Stimulated activated CD4-positive, alpha-beta T cell treated with anti-CD3 and anti-CD28 coated beads, Interleukin-4, amount 100 ng/mL, for 4 hours (primary cell): ENCODE measurements around the gene ANKH.

Experiments
- DNase-seq, 2 experiments: peaks; one replicate each; pipeline ENCODE4 v3.0.0-alpha.2; 2020

ANKH gene

GRCh38 chr5:14710313-14710994 is 161.1 kb downstream of the ANKH start:
- no peak for DNase-seq

DNA sequence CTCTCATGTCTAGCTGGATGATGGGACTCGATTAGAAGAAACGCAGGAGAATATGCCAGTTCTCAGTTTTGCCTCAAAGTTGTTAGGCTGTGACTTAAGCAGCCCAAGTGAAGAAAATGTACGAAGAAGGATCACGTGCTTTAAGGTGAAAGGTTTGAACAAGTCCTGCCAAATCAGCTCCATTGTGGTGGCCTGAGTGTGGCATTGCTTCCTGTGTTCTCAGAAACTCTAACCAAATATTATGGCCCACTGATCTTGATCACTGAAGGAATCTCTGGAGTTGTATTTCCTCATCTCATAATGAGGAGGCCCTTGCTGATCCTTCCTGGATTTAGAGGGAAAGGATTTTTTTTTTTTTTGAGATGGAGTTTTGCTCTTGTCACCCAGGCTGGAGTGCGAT is 163.0 kb downstream of the ANKH start:
- DNase-seq, result no peak

GRCh38 chr5:14707811-14708390 is 163.7 kb downstream of the ANKH start:
- no peak for DNase-seq

- DNase-seq, result no peak
Observed at GRCh38 chr5:14706615-14707021, 165.0 kb downstream of the ANKH start.

- DNase-seq, result no peak
Observed at GRCh38 chr5:14705556-14705955, 166.0 kb downstream of the ANKH start.

DNA sequence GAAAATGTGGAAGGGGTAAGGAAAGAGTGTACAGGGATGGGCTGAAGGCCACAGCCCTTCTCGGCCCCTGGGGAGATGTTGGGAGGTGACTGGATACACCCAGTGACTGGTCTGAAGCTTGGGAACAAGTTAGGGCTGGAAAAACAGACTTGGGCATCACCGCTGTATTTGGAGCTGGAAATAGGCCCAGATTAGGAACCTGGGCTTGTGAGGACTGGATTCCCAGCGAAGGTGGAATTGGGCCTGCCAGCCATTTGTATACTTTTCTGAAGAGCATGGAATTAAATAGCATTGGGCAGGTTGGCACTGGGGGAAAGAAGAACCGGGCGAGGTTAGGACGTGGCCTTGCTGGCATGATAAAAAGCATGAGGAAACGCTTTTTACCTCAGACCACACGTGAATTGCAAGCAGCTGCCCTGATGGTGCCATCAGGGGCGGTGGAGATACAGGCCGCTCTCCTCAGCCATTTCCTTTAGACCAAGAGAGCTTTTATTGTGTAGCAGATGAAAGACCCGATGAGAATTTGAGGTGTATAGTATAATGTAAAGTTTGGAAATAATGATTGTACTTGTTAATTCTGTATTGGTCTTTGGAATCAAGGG is 169.2 kb downstream of the ANKH start:
- DNase-seq, result no peak

DNA sequence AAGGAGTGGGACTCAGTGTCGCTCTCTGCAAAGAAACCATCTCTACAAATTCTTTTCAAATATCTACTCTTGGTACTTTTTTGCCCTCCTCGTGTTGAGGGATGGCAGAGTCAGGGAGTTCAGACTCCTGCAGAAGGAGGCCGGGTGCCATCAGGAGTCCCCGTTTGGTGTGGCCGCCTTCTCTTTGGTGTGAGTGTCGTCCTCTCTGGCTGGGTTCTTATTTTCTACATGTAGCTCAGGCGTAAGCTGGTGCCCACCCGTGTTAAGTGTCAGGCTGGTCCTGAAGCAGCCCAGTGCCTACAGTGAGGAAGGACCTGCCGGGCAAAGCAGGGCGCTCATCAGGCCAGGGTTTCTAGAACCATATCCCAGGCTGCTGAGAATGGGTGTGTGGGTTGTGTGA is 170.0 kb downstream of the ANKH start:
- no peak for DNase-seq

DNA sequence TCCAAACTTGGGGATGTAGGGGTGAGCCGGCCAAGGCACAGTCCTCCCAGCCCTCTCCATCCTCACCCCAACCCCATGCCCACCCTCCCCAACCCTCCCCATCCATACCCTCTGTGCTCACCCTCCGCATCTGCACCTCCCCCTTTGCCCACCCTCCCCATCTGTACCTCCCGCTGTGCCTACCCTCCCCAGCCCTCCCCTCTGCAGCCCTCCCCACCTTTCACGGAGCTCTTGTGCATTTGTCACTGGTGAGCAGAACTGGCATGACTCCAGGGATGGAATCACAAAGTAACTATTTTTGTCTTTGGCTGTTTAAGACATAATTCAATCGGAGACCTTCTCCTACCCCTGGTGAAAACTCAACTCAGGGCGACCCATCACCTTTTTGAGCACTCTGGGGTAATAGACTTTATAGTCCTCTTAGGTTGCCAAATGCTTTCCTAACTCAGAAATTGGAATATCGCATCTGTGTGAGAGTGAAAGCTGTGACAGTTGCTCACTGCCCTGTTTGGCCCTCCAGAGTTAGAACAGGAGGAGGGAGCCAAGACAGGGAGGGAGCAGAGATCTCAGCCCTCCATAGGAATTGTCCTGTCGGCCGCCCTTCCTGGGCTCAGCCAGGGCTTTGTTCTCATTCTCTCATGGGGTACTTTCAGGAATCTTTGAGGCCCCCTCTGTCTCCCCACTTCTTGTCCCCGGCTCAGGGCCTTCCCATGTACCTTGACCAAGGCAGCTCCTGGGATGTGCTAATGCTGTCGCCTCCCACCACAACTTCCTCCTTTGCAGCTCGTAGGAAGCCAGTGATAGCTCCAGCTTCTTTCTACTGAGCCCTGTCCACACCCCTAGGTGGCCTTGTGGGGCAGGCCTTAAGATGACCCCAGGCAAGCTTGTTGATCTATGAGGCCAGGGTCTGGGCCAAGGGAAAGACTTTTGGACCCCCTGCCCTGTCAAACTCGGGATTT is 170.8 kb downstream of the ANKH start:
- no peak for DNase-seq

DNA sequence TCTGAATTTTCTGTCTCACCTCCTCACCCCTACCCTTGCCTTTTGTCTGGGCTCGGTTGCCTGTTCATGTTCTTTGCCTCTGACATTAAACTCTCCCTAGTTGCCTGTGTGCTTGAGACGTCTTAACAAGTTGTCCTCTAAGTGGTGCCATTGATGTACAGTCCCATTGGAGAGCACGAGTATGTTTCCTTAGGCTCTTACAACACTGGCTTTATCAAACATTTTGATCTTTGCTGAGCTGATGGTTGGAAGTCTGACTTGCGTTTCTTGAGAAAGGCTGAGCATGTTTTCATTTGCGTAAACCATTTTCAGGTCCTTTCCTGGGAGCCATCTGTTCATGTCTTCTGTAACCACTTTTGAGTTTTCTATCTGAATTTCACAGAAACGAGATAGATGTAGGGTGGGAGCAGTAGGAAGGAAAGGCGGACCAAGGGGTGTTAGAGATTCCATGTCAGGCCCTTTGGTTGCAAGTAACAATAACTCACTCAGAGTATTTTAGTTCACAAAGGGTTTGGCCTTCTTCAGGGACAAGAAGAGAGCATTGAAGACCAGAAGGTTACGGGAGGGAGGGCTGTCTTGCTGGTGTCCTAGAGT is 171.7 kb downstream of the ANKH start:
- no peak for DNase-seq

DNA sequence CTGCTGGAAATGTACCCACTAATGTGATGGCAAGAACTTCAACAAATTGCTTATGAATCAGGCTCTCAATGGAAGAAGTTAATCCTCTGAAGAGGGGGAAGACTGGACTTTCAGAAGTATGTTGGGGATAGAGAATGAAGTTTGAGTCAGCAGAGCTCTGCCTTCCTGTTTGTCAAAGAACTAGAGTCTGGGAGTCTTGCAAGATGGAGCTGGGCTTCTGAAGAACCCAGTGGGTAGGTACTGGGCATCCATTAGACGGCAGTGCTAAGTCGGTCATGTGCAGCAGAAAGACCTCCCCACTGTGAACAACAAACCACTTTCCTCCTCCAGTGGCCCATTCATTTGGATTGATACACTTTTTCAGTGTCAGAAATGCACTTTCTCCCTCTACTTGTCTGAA is 172.4 kb downstream of the ANKH start:
- no peak for DNase-seq

DNA sequence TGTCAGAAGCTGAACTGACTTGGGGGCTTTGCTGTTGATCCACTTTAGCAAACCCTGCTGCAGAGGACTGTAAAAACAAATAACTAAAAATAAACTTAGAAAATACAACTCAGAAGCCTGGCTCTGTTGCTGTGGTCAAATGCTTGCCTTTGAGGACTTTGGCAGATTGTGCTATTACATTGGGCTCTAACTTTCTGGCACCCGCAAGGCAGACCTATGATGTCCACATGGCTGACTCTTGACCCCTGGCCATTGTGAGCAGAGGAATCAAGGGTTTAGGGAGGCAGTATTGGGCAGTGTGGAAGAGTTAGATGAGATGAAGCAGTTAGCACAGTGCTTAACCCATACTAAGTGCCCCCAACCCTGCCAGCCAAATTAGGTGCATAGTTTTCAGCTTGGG is 173.1 kb downstream of the ANKH start:
- no peak for DNase-seq

DNA sequence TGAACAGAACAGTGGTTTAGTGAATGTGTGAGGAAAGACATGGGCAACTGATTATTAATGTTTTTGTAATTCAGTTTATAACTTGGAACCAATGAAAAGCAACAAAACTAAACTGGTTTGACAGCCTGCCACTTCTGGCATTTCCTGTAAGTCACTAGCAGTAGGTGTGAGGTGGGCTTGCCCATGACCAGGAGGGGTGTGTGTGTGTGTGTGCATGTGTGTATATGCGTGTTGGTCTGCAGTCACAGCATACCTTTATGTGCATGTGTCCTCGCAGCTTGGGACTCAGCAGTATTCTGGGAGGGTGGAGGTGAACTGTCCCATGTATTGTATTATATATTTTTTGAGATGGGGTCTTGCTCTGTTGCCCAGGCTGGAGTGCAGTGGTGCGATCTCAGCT is 174.7 kb downstream of the ANKH start:
- DNase-seq, result no peak

DNA sequence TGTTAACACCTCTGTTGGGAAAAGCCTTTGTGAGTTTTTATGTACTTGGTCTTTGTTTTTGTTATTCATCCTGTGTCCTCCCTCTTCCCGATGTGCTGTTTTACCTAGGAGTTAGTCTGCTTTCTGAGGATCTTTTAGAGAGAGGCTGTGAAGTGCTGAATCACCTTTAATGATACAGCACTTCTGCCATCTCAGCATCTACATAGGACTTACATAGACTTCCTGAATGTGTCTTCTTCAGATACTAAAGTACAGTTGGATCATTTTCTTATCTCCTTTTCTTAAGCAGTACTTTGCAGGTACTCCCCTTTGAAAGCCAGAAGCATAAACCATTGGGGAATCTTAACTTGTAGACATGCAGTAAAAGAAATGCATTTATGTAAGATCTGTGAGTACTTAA is 175.5 kb downstream of the ANKH start:
- DNase-seq, result no peak

DNA sequence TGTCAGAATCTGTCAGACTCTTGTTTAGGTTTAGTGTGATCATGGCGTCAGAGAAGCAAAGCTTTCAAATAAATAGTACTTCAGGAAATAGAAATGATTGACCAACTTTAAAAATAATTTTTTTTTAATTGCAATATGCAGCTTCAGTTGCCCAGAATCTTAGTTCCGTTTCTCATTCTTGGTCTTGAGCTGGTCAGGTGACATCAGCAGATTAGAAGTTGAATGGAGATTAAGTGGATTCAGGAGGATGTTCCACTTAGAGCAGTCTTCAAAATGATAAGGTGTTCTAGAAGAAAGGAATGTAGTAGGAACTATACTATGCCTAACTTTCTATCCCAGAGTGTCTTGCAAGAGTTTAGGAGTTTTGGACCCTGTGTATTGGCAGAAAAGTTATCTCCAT is 176.4 kb downstream of the ANKH start:
- DNase-seq, result no peak

GRCh38 chr5:14693070-14693469 is 178.5 kb downstream of the ANKH start:
- no peak for DNase-seq

GRCh38 chr5:14687023-14687665 is 184.4 kb downstream of the ANKH start:
- no peak for DNase-seq

DNA sequence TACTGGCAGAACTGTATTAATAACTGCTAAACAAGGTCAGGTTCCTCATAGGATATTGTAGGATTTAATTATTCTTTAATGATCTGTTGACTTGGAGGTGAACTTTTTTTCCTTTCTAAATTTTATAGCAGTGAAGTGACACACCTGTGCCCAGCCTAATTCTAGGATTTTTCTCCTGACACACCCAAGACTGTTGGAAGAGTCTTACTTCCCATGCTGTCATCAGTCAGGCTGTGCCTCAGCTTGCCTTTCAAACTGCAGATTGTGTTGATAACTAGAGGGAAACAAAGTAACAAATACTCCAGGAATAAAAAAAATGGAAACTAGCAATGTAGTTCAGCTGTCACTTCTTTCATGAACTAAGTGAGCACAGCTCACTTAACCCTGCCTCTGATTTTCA is 185.1 kb downstream of the ANKH start:
- DNase-seq, result no peak

DNA sequence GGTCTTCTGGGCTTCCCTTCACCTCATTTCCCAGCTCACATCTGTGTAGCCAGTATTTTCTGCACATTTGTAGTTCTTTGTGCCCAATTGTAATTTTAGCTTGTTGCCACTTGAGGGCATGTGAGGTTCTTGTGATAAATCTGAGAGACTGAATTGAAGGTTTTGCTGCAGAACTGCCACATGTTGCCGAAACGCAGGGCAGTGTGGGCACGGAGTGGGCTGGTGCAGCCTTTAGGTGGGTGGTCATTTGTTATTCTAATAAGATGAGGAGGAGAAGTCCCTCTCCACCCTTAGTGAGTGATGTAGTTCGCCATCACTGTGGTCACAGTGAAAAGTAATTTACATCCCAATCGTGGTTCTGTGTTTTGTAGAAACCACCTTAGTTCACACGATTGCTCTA is 185.8 kb downstream of the ANKH start:
- peak in 1 of 2 experiments; percentile 49 for DNase-seq

- no peak for DNase-seq
Observed at GRCh38 chr5:14684757-14685156, 186.8 kb downstream of the ANKH start.

DNA sequence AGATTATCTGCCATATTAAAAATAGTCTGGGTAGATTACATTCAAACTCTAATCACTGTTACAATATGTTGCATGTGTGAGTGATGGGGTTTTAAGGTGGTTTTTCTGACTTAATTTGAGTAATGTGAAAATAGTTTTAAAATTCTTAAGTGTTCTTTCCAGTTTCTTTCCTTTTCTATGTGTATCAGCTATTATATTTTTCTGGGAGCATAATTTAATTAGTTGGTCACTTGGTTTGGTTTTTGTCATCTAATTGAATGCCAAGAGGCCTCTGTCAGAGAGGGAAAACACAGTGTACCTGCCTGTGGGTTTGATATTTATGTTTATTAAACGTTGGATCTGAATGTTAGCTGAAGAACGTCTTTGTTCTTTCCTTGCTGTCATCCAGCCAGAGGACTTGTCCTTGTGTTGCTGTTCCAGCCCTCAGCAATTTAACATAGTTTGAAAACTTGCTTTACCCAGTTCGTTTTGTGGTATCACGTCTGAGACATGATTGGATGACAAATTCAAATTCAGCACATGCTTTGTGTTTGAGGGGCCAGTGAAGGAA is 187.6 kb downstream of the ANKH start:
- DNase-seq, result no peak

DNA sequence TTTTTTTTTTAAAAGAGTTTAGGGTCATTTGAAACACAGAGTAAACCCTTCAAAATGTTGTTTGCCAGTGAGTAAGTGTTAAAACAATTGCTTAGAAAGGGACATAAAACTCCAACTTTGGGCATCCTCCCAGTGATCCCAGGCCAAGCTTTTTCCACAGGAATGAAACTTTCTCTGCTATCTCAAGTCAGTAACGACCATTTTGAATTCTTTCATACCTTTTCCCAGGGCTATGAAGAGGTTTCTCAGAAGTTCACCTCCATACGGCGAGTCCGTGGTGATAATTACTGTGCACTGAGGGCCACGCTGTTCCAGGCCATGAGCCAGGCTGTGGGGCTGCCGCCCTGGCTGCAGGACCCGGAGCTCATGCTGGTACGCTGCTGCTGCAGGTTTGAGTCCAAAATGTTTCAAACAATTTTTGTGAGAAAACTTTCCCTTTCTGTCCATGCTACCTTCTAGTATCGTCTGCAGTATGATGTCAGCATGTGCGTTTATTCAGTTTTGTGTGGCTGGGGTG is 190.3 kb downstream of the ANKH start:
- DNase-seq, result no peak

- DNase-seq, result no peak
Observed at GRCh38 chr5:14679595-14679994, 192.0 kb downstream of the ANKH start.
